G401 (cell line): ENCODE results near the gene TMEM135. TPM values are rescaled to one million over a fixed set of nuclear protein-coding genes. Genes with fewer than 3 reads are reported as not detected.
"Not testable (repeated sequence)": the region's sequence is repeated elsewhere in the genome, so short reads cannot be mapped to it uniquely, and the experiment has no call there.

Source experiments
- DNase-seq: peaks from one replicate; pipeline ENCODE4 v3.0.0-alpha.2; 2015; ENCODE audit warnings: low spot score
- in situ Hi-C: cut with HindIII; loops from 2 replicates; pipeline ENCODE4 v1.10.0; 2016; ENCODE audit warnings: low sequenced_read_pairs, mixed read lengths
- total RNA-seq: library from RNA; depleted of rRNA; stranded (reverse); fragments of >200 nt; shearing (Covaris generic); gene quantifications from 2 replicates; pipeline ENCODE4 v1.2.3, GENCODE V29; 2014

TMEM135 gene
- total RNA-seq, 1 experiment from 2014 or later, result 83.3 TPM

- DNase-seq, result no peak
- in situ Hi-C loops, result no loop called here
These were observed 22.1 kb downstream of the TMEM135 start for GRCh38 chr11:87059596-87060390.

GRCh38 chr11:87061766-87062165 lies 24.0 kb downstream of the TMEM135 start:
- DNase-seq, result no peak
- in situ Hi-C loops, result no loop called here

- in situ Hi-C loops, result no loop called here
- DNase-seq, result no peak
These were observed 26.2 kb downstream of the TMEM135 start for GRCh38 chr11:87063982-87064381.

GRCh38 chr11:87072787-87073186 lies 35.1 kb downstream of the TMEM135 start:
- DNase-seq, result no peak
- in situ Hi-C loops, result no loop called here

- DNase-seq, result no peak
These were observed 38.6 kb downstream of the TMEM135 start for GRCh38 chr11:87076260-87076783.

GRCh38 chr11:87076874-87077429 lies 39.2 kb downstream of the TMEM135 start:
- no peak for DNase-seq
- in situ Hi-C loops, result no loop called here

More at GRCh38 chr11:87076260-87076783, 38.6 kb downstream of the TMEM135 start:
- in situ Hi-C loops, result no loop called here

GRCh38 chr11:87081358-87081757 lies 43.6 kb downstream of the TMEM135 start:
- DNase-seq, result no peak
- in situ Hi-C loops, result no loop called here

GRCh38 chr11:87082590-87082989 lies 44.9 kb downstream of the TMEM135 start:
- in situ Hi-C loops, result no loop called here
- no peak for DNase-seq

- DNase-seq, result no peak
- in situ Hi-C loops, result no loop called here
These were observed 45.3 kb downstream of the TMEM135 start for GRCh38 chr11:87083029-87083428.

GRCh38 chr11:87092159-87092558 lies 54.4 kb downstream of the TMEM135 start:
- in situ Hi-C loops, result no loop called here
- DNase-seq, result no peak

GRCh38 chr11:87092567-87092966 lies 54.8 kb downstream of the TMEM135 start:
- no peak for DNase-seq
- in situ Hi-C loops, result no loop called here

- peak; percentile 3 for DNase-seq
These were observed 59.8 kb downstream of the TMEM135 start for GRCh38 chr11:87097582-87097981.

GRCh38 chr11:87101956-87102580 lies 64.3 kb downstream of the TMEM135 start:
- in situ Hi-C loops, result no loop called here
- DNase-seq, result no peak

More at GRCh38 chr11:87097582-87097981, 59.8 kb downstream of the TMEM135 start:
- in situ Hi-C loops, result no loop called here

- DNase-seq, in situ Hi-C loops: not testable (repeated sequence)
These were observed 68.1 kb downstream of the TMEM135 start for GRCh38 chr11:87105826-87106225.

- in situ Hi-C loops, DNase-seq: not testable (repeated sequence)
These were observed 69.6 kb downstream of the TMEM135 start for GRCh38 chr11:87107379-87107778.

GRCh38 chr11:87110443-87111131 lies 72.9 kb downstream of the TMEM135 start:
- in situ Hi-C loops, result no loop called here
- no peak for DNase-seq

GRCh38 chr11:87114093-87114492 lies 76.4 kb downstream of the TMEM135 start:
- in situ Hi-C loops, result no loop called here
- DNase-seq, result no peak

GRCh38 chr11:87116185-87116584 lies 78.5 kb downstream of the TMEM135 start:
- in situ Hi-C loops, result no loop called here
- DNase-seq, result no peak

- no peak for DNase-seq
- in situ Hi-C loops, result no loop called here
These were observed 83.2 kb downstream of the TMEM135 start for GRCh38 chr11:87120937-87121336.

GRCh38 chr11:87122852-87123251 lies 85.1 kb downstream of the TMEM135 start:
- no peak for DNase-seq
- in situ Hi-C loops, result no loop called here
